Mesenchymal stem cell (in vitro differentiated cells and primary cell): ENCODE measurements around the gene RAB7B.

Source experiments
- DNase-seq: peaks from one replicate; pipeline ENCODE4 v3.0.0-alpha.2; 2013
- H2AFZ ChIP-seq: one replicate; pipeline ENCODE4 v1.6.1; 2013; ENCODE audit warnings: low read depth, mild to moderate bottlenecking, control low read depth, inconsistent platforms, low read length, moderate library complexity
- H2AK5ac ChIP-seq: 2 replicates; pipeline ENCODE4 v1.6.1; 2013; ENCODE audit warnings: low read length, moderate library complexity, mild to moderate bottlenecking, inconsistent platforms; ENCODE audit not compliant: severe bottlenecking
- H2BK120ac ChIP-seq: one replicate; pipeline ENCODE4 v1.6.1; 2013; ENCODE audit warnings: low read depth, mild to moderate bottlenecking, inconsistent platforms, low read length, moderate library complexity
- H2BK12ac ChIP-seq, 2 experiments: one replicate each; pipeline ENCODE4 v1.6.1; 2013; ENCODE audit warnings: inconsistent platforms in 2 of 2, low read length in 2 of 2, mild to moderate bottlenecking in 2 of 2, moderate library complexity in 2 of 2, control low read depth in 1 of 2
- H2BK15ac ChIP-seq: one replicate; pipeline ENCODE4 v1.6.1; 2013; ENCODE audit warnings: mild to moderate bottlenecking, low read depth, inconsistent platforms; ENCODE audit not compliant: poor library complexity, severe bottlenecking
- H2BK5ac ChIP-seq: 2 replicates; pipeline ENCODE4 v1.6.1; 2013; ENCODE audit warnings: low read depth, mild to moderate bottlenecking, low read length, control low read depth, inconsistent platforms; ENCODE audit not compliant: poor library complexity, severe bottlenecking
- H3K14ac ChIP-seq, 2 experiments: one replicate each; pipeline ENCODE4 v1.6.1; 2013; ENCODE audit warnings: inconsistent platforms in 2 of 2, low read length in 2 of 2, control low read depth in 1 of 2, mild to moderate bottlenecking in 1 of 2, moderate library complexity in 1 of 2
- H3K18ac ChIP-seq, 2 experiments: one replicate each; pipeline ENCODE4 v1.6.1; 2013; ENCODE audit warnings: inconsistent platforms in 2 of 2, low read length in 2 of 2, control low read depth in 1 of 2, low read depth in 1 of 2, mild to moderate bottlenecking in 1 of 2
- H3K23ac ChIP-seq, 2 experiments: one replicate each; pipeline ENCODE4 v1.6.1; 2013; ENCODE audit warnings: inconsistent platforms in 2 of 2, low read length in 2 of 2, mild to moderate bottlenecking in 2 of 2, moderate library complexity in 2 of 2, control low read depth in 1 of 2
- H3K27ac ChIP-seq: 2 replicates; pipeline ENCODE4 v1.5.1; 2013; ENCODE audit warnings: mild to moderate bottlenecking, moderate library complexity, low read length, control low read depth, inconsistent platforms; ENCODE audit not compliant: poor library complexity, severe bottlenecking
- H3K27me3 ChIP-seq, 2 experiments: 2 replicates each; pipeline versions ENCODE4 v1.6.1 to v1.7.0; 2013; ENCODE audit warnings: low read length in 2 of 2, mild to moderate bottlenecking in 2 of 2, moderate library complexity in 2 of 2, control low read depth in 1 of 2, inconsistent platforms in 1 of 2; ENCODE audit not compliant: control insufficient read depth in 1 of 2, insufficient read depth in 1 of 2
- H3K36me3 ChIP-seq, 2 experiments: 2 replicates each; pipeline versions ENCODE4 v1.6.1 to v1.7.0; 2013; ENCODE audit warnings: low read length in 2 of 2, control low read depth in 1 of 2, inconsistent platforms in 1 of 2, low read depth in 1 of 2, mild to moderate bottlenecking in 1 of 2; ENCODE audit not compliant: insufficient read depth in 2 of 2, control insufficient read depth in 1 of 2
- H3K4ac ChIP-seq, 2 experiments: one replicate each; pipeline ENCODE4 v1.6.1; 2013; ENCODE audit warnings: inconsistent platforms in 2 of 2, low read length in 2 of 2, mild to moderate bottlenecking in 2 of 2, moderate library complexity in 2 of 2, control low read depth in 1 of 2, low read depth in 1 of 2
- H3K4me1 ChIP-seq: 2 replicates; pipeline ENCODE4 v1.6.1; 2013; ENCODE audit warnings: low read depth, low read length, control low read depth; ENCODE audit not compliant: control insufficient read depth, insufficient read depth
- H3K4me2 ChIP-seq: 2 replicates; pipeline ENCODE4 v1.6.1; 2013; ENCODE audit warnings: low read length, mild to moderate bottlenecking, inconsistent platforms; ENCODE audit not compliant: poor library complexity, severe bottlenecking
- H3K4me3 ChIP-seq, 2 experiments: 2 replicates each; pipeline versions ENCODE4 v1.5.1 to v1.7.0; 2013; ENCODE audit warnings: low read length in 2 of 2, mild to moderate bottlenecking in 2 of 2, control low read depth in 1 of 2, low read depth in 1 of 2; ENCODE audit not compliant: insufficient read depth in 1 of 2
- H3K79me1 ChIP-seq: replicated peaks from 2 replicates; pipeline ENCODE4 v1.6.1; 2013; ENCODE audit warnings: mild to moderate bottlenecking, control low read depth, low read length, inconsistent platforms; ENCODE audit not compliant: poor library complexity, severe bottlenecking
- H3K9ac ChIP-seq: 2 replicates; pipeline ENCODE4 v1.7.0; 2013; ENCODE audit warnings: mild to moderate bottlenecking, low read length, moderate library complexity
- H3K9me3 ChIP-seq: 2 replicates; pipeline ENCODE4 v1.7.0; 2013; ENCODE audit warnings: mild to moderate bottlenecking, low read length; ENCODE audit not compliant: control insufficient read depth
- H4K8ac ChIP-seq: one replicate; pipeline ENCODE4 v1.6.1; 2013; ENCODE audit warnings: inconsistent platforms, mild to moderate bottlenecking, low read length, moderate library complexity
- H4K91ac ChIP-seq: one replicate; pipeline ENCODE4 v1.6.1; 2013; ENCODE audit warnings: mild to moderate bottlenecking, low read length, inconsistent platforms
- WGBS: methylation state at CpG from one replicate; pipeline ENCODE4 v1.1.7; 2013; ENCODE audit warnings: mixed read lengths; 5-methylcytosine and 5-hydroxymethylcytosine counted together

RAB7B gene

DNA sequence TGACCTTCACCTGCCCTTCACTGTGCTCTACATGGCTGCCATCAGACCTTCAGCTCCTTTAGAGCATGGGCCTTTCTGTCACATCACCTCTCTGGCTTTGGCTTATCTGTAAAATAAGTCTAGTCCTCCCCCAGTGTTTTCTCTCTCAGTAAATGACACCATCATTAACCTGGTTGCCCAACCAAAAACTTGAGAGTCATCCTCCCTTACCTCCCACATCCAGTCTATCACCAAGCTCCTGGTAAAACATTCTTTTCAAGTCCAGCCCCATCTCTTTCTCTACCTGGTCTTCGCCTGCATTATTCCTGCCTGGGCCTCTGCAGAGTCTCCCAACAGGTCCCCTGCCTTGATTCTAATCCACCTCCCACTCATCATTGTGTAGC, 73.0 kb downstream of the RAB7B start:
- Histone ChIP-seq H3K4me3 (no peak overlapping the region), H3K79me1 (no peaks in the 10 kb centered on the region), H2BK12ac (no peak overlapping the region), H3K23ac (no peak overlapping the region), H4K91ac (no peak overlapping the region), H4K8ac (no peak overlapping the region), H3K4ac (no peak overlapping the region), H3K4me1 (peaks cover 5% of the 10 kb centered on the region), H2AFZ (no peak overlapping the region), H3K14ac (no peak overlapping the region), H2AK5ac (no peak overlapping the region), H2BK15ac (no peak overlapping the region), H3K18ac (no peak overlapping the region), H3K9me3 (no peaks in the 10 kb centered on the region), H2BK120ac (no peak overlapping the region), H3K36me3 (no peaks in the 10 kb centered on the region), H3K27ac (no peak overlapping the region), H3K4me2 (no peak overlapping the region), H3K9ac (no peak overlapping the region), H3K27me3 (peaks cover 9 to 10% of the 10 kb centered on the region in 2 experiments), H2BK5ac (no peak overlapping the region)
- no peak for DNase-seq
- 95% methylated on average over 1 of the region's 1 CpG for WGBS

DNA sequence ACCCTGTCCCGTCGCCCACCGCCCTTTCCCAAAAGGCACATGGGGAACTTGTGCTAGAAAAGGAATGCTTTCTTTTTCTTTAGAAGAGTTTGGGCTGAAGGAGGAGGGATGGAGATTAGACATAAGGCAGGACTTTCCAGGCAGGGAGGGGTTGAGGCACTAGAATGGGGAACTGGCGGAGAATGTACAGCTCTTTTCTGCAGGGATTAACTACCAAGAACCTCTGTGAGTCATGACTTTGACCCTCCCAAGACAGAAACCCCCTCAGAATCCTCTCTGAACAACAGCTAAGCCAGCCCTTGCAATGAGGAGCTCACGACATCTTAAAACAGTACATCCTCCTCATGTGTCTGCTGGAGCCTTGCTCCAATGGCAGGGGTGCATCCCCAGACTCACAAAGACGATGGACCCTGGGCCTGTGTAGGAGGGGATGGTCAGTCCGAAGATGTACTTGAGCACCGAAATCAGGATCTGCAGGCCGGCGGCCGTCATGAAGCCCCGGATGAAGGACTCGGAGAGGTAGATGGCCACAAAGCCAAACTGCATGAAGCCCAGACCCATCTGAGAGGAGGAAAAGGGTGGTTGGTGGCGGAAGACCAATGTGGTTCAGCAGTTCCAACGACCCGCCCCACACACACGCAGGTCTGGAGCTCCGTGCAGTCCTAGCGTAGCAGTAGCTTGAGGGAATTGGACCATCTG, 73.5 kb downstream of the RAB7B start:
- Histone ChIP-seq H3K9me3 (no peaks in the 10 kb centered on the region), H3K14ac (no peak overlapping the region), H3K9ac (no peak overlapping the region), H3K23ac (no peak overlapping the region), H3K18ac (no peak overlapping the region), H2AFZ (no peak overlapping the region), H3K4me3 (no peak overlapping the region), H2BK15ac (no peak overlapping the region), H3K4me1 (peaks cover 5% of the 10 kb centered on the region), H3K36me3 (no peaks in the 10 kb centered on the region), H3K27me3 (peaks cover 9 to 10% of the 10 kb centered on the region in 2 experiments), H3K79me1 (no peaks in the 10 kb centered on the region), H2BK12ac (no peak overlapping the region), H3K27ac (no peak overlapping the region), H4K91ac (no peak overlapping the region), H2AK5ac (no peak overlapping the region), H4K8ac (no peak overlapping the region), H3K4me2 (no peak overlapping the region), H3K4ac (no peak overlapping the region), H2BK120ac (no peak overlapping the region), H2BK5ac (no peak overlapping the region)
- WGBS = 91% methylated on average over 18 of the region's 19 CpGs
- no peak for DNase-seq

DNA sequence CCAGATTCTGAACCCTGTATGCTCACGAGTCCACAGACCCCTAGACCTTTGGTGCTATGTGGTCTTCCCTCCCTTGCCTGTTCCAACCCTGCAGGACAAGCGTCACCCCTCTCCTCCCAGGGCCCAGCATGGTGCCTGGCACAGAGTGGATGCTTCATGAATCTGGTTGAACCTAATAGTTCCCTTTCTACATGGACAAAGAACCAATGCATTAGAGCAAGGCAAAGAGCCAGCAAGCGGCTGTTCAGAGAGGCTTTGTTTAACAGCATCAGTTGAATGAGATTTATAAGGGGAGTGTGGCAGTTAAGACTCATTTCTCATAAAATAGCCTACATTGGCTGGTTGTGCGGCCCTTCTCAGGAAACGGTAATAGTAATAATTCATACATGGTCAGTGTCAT, 74.9 kb downstream of the RAB7B start:
- H4K91ac ChIP-seq = no peak overlapping the region
- peaks cover 9 to 10% of the 10 kb centered on the region in 2 experiments for H3K27me3 ChIP-seq
- no peaks in the 10 kb centered on the region for H3K79me1 ChIP-seq
- H2BK5ac ChIP-seq = no peak overlapping the region
- DNase-seq = no peak
- H3K4me3 ChIP-seq = no peak overlapping the region
- WGBS = 96% methylated on average over 5 of the region's 5 CpGs
- no peak overlapping the region for H2AK5ac ChIP-seq
- H2BK15ac ChIP-seq = no peak overlapping the region
- no peak overlapping the region for H2BK120ac ChIP-seq
- no peak overlapping the region for H3K4me2 ChIP-seq
- H3K4ac ChIP-seq = no peak overlapping the region
- H3K9ac ChIP-seq = no peak overlapping the region
- no peak overlapping the region for H4K8ac ChIP-seq
- no peak overlapping the region for H2AFZ ChIP-seq
- H3K4me1 ChIP-seq = peaks cover 4% of the 10 kb centered on the region
- no peak overlapping the region for H3K18ac ChIP-seq
- H3K36me3 ChIP-seq = no peaks in the 10 kb centered on the region
- H3K23ac ChIP-seq = no peak overlapping the region
- no peaks in the 10 kb centered on the region for H3K9me3 ChIP-seq
- no peak overlapping the region for H3K27ac ChIP-seq
- no peak overlapping the region for H2BK12ac ChIP-seq
- H3K14ac ChIP-seq = no peak overlapping the region

DNA sequence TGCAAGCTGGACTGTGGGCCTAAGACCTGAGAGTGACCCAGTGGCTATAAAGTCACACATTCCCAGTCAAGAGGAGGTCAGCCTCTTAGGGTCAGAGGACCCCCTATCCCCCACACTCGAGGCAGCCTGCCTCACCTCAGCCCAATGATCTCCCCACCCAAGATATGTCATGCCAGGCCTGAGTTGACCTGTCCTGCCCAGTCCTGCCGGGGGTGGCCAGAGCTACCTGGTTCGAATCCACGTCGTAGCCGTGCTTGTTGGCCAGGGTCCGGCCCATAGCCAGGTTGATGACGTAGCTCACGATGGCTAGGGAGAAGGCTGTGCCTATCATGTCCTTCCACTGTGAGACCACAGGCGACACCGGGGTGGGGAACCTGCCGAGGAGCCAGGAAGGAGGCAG, 75.5 kb downstream of the RAB7B start:
- Histone ChIP-seq H4K8ac (no peak overlapping the region), H3K27me3 (peaks cover 9 to 10% of the 10 kb centered on the region in 2 experiments), H3K4ac (no peak overlapping the region), H3K79me1 (no peaks in the 10 kb centered on the region), H3K36me3 (no peaks in the 10 kb centered on the region), H2BK120ac (no peak overlapping the region), H3K9ac (no peak overlapping the region), H3K18ac (no peak overlapping the region), H2BK15ac (no peak overlapping the region), H2AFZ (no peak overlapping the region), H3K4me3 (no peak overlapping the region), H2BK12ac (no peak overlapping the region), H3K27ac (no peak overlapping the region), H3K9me3 (no peaks in the 10 kb centered on the region), H2BK5ac (no peak overlapping the region), H3K23ac (no peak overlapping the region), H3K14ac (no peak overlapping the region), H2AK5ac (no peak overlapping the region), H4K91ac (no peak overlapping the region), H3K4me2 (no peak overlapping the region), H3K4me1 (peaks cover 3% of the 10 kb centered on the region)
- DNase-seq = no peak
- WGBS = 89% methylated on average over 12 of the region's 12 CpGs
